ENCODE data around the gene FAM168B.
"Not testable (repeated sequence)": the region's sequence is repeated elsewhere in the genome, so short reads cannot be mapped to it uniquely, and the experiment has no call there.

The FAM168B gene

DNA sequence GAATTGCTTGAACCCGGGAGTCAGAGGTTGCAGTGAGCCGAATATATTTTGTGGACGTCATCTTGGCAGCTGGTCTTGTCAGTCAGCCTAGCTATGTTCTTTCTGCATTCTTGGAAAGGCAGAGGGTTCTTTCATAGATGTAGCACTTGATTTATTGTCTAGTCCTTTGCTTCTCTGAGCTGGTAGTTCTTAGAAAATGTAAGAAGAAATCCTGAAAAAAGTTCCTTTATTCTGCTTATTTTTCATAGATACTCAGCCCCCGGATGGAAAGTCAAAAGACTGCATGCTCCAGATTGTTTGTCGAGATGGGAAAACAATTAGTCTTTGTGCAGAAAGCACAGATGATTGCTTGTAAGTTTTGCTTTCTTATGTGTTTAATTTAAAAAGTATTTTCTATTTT is 33.2 kb upstream of the FAM168B start:
- DNase-seq (ENCODE audit: low spot score) = no peak
- TF ChIP-seq, protein P1, sequence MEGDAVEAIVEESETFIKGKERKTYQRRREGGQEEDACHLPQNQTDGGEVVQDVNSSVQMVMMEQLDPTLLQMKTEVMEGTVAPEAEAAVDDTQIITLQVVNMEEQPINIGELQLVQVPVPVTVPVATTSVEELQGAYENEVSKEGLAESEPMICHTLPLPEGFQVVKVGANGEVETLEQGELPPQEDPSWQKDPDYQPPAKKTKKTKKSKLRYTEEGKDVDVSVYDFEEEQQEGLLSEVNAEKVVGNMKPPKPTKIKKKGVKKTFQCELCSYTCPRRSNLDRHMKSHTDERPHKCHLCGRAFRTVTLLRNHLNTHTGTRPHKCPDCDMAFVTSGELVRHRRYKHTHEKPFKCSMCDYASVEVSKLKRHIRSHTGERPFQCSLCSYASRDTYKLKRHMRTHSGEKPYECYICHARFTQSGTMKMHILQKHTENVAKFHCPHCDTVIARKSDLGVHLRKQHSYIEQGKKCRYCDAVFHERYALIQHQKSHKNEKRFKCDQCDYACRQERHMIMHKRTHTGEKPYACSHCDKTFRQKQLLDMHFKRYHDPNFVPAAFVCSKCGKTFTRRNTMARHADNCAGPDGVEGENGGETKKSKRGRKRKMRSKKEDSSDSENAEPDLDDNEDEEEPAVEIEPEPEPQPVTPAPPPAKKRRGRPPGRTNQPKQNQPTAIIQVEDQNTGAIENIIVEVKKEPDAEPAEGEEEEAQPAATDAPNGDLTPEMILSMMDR (IDR thresholded peaks at IDR 0.05; ENCODE audit: extremely low read depth, missing control alignments) = no peak

DNA sequence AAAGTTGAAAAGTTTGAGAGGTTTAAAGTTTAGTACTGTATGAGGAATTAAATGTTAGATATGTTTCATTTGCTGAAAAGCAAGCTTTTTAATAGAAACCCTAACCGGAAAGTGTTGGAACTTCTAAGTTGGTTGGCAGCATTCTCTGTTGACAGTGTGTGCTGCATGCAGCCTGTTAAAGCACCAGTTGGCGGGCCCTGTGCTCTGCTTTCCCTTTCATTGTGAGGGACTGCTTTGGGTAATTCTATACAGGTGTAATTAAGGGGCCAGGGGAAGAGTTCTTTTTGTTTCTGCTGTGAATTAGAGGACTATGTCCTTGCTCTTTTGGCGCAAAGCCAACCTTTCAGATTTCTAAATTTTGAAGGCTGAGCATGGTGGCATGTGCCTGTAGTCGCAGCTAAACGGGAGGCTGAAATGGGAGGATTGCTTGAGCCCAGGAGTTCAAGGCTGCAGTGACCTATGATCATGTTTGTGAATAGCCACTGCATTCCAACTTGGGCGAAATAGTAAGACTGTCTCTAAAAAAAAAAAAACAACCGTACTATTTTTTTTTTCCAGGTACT is 32.0 kb upstream of the FAM168B start:
- TF ChIP-seq, protein P1 (IDR thresholded peaks at IDR 0.05; ENCODE audit: extremely low read depth, missing control alignments) = no peak
- DNase-seq (ENCODE audit: low spot score) = no peak

DNA sequence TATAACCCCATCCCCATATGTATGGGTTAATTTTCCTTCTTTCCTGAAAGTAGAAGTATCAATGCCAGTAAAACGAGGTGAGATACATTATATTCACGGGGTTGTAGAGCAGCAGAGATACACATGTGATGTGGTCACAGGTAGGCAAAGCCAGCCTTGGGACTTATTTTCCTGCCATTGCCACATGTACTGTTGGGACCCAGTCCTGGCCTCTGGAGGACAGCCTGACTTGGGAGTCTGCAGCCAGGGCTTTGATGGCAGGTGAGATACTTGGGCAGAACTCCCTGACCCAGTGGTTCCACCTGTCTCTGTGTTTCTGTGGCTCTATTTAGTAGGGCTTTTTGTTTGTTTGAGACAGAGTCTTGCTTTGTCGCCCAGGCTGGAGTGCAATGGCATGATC is 29.9 kb upstream of the FAM168B start:
- TF ChIP-seq, protein P1 (IDR thresholded peaks at IDR 0.05; ENCODE audit: extremely low read depth, missing control alignments) = no peak
- DNase-seq (ENCODE audit: low spot score) = no peak

DNA sequence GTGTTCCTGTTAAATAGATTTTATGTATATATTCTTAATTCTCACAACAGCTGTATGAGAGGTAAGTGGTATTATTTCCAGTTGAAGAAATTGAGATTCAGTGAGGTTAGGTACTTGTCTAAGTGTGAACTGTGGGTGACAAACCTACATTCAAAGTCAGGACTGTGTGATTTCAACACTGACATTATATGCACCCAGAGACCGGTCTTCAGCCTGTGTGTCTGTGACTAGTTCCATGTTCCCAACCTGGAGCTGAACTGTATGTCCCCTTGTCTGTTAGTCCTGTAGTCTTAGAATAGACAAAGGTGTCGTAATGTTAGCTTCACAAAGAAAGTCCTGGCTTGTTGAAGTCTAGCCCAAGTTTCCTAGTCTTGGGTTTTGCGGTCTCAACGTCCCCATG is 29.2 kb upstream of the FAM168B start:
- TF ChIP-seq, protein P1 (IDR thresholded peaks at IDR 0.05; ENCODE audit: extremely low read depth, missing control alignments) = no peak
- no peak for DNase-seq (ENCODE audit: low spot score)

DNA sequence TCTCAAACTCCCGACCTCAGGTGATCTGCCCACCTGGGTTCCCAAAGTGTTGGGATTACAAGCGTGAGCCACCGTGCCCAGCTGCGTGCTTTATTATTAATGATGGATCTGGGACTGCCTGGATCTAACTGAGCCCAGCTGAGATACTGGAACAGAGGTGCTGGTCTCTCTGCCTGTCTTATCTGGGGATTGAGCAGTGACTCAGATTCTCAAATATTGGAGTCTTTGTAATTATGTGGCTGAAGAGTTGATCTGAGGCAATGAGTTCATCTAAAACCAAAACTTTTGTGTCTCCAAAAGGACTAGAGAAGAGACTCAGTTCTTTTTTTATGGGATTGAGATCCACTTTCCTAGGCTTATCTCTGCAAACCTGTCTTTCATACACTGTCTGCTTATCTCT is 28.2 kb upstream of the FAM168B start:
- TF ChIP-seq, protein P1 (IDR thresholded peaks at IDR 0.05; ENCODE audit: extremely low read depth, missing control alignments) = no peak
- DNase-seq (ENCODE audit: low spot score) = no peak

DNA sequence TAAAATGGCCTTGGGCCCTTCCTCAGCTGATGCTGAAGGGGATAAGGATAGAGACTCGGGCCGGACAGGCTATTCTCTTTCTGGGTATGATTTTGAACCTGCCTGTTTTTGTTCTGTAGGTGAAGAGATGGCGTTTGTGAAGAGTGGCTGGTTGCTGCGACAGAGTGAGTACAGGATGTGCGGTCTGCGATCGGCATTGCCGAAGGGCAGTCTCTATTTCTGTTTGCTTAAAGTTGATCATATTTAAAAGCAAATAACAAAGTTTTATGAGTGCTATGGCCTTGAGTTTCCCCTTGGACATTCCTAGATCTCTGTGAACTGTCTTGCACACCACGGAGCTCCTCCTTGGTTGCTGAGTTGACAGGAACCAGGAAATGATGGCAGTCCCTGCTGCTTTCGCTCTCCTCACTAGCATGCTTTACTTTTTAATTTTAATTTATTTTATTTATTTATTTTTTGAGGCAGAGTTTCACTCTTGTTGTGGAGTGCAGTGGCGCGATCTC is 27.6 kb upstream of the FAM168B start:
- DNase-seq (ENCODE audit: low spot score) = no peak
- TF ChIP-seq, protein P1 (IDR thresholded peaks at IDR 0.05; ENCODE audit: extremely low read depth, missing control alignments) = no peak

DNA sequence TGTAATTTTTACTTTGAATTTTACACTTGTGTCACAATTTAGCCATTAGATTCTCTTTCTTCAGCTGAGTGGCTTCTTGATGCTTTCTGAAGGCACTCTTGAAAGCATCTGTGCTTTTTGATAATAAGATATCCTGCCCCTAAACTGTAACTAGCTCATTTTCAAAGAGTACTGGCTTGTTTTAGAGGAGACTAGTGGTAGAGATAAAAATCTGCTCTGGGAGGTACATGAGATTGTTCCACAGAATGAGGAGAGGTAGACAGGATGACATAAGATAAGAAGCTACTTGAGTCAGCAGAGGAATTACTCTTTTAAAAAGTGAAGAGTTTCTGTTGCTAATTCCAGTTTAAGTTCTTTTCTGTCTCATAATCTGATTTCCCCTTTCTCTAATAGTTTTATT is 22.5 kb upstream of the FAM168B start:
- DNase-seq (ENCODE audit: low spot score) = no peak
- TF ChIP-seq, protein P1 (IDR thresholded peaks at IDR 0.05; ENCODE audit: extremely low read depth, missing control alignments) = no peak

DNA sequence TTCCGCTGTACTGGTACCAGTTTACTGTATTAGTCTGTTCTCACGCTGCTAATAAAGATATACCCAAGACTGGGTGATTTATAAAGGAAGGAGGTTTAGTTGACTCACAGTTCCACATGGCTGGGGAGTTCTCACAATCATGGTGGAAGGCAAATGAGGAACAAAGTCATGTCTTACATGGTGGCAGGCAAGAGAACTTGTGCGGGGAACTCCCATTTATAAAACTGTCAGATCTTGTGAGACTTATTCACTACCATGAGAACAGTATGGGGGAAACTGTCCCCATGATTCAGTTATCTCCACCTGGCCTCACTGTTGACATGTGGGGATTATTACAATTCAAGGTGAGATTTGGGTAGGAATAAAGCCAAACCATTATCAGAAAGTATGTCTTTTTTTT is 21.7 kb upstream of the FAM168B start:
- not testable (repeated sequence) for DNase-seq (ENCODE audit: low spot score)
